Dendritic cell treated with granulocyte-macrophage colony-stimulating factor and Interleukin-4, amounts not matched to agents 40 ng/mL and 50 ng/mL, for 4 days (primary cell): ENCODE data around the gene RABEP2.
"Not testable (repeated sequence)": the region's sequence is repeated elsewhere in the genome, so short reads cannot be mapped to it uniquely, and the experiment has no call there.

ENCODE experiments used
- H3K27ac Mint-ChIP-seq: one replicate; pipeline ENCODE4 v1.8.0; 2022; ENCODE audit warnings: mild to moderate bottlenecking, mixed read lengths
- H3K27me3 Mint-ChIP-seq: one replicate; pipeline ENCODE4 v1.8.0; 2022; ENCODE audit warnings: mild to moderate bottlenecking, mixed read lengths
- H3K36me3 Mint-ChIP-seq: one replicate; pipeline ENCODE4 v1.8.0; 2022; ENCODE audit warnings: low read depth, mixed read lengths
- H3K4me1 Mint-ChIP-seq: one replicate; pipeline ENCODE4 v1.8.0; 2022; ENCODE audit warnings: low read depth, mixed read lengths
- H3K4me3 Mint-ChIP-seq: one replicate; pipeline ENCODE4 v1.8.0; 2022; ENCODE audit warnings: mild to moderate bottlenecking, moderate library complexity, mixed read lengths
- H3K9me3 Mint-ChIP-seq: one replicate; pipeline ENCODE4 v1.8.0; 2022; ENCODE audit warnings: mixed read lengths
- intact Hi-C: fragments of 100-400 bp; cut with micrococcal nuclease; formaldehyde crosslinking; loops from one replicate; pipeline ENCODE4 v1.15.0; 2022

RABEP2 gene

DNA sequence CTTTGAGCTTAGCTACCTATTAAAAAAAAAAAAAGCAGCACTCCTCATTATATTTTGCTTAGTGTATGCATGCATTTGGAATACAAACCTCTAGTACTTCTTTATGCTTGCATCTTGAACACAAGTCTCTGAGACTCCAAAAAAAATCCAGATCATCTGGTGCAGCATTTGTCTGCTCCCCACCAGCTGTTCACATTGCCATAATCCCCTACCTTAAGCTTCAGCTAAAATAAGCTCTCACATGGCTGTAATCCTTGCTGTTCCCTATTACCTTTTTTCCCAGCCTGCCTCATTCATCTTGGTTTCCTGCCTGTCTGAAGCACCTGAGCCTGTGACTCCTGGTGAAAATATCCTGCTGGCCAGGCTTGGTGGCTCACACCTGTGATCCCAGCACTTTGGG, 18.2 kb upstream of the RABEP2 start:
- Mint-ChIP-seq H3K4me1 (peaks cover 17% of the 10 kb centered on the region), H3K27me3 (peaks cover 6% of the 10 kb centered on the region), H3K4me3 (no peak overlapping the region), H3K27ac (no peak overlapping the region), H3K36me3 (no peaks in the 10 kb centered on the region), H3K9me3 (no peaks in the 10 kb centered on the region)
- intact Hi-C loops = no loop called here

DNA sequence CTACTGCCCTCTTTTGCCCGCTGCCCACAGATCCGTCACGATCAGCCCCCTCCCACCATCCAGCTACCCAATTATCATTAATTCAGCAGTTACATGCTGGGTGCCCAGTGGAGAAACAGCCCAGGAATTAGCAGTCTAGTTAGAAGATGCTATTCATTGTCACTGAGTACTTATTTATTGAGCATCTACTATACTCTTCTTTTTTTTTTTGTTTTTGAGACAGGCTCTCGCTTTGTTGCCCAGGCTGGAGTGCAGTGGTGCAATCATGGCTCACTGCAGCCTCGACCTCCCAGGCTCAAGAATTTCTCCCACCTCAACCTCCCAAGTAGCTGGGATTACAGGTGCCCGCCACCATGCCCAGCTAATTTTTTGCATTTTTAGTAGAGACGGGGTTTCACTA, 14.8 kb upstream of the RABEP2 start:
- H3K9me3 Mint-ChIP-seq, H3K27me3 Mint-ChIP-seq, intact Hi-C loops, H3K36me3 Mint-ChIP-seq, H3K27ac Mint-ChIP-seq, H3K4me3 Mint-ChIP-seq: not testable (repeated sequence)
- H3K4me1 Mint-ChIP-seq = peaks cover 19% of the 10 kb centered on the region

GRCh38 chr16:28938721-28939120, 13.7 kb upstream of the RABEP2 start:
- peaks cover 24% of the 10 kb centered on the region for H3K4me1 Mint-ChIP-seq
- no peaks in the 10 kb centered on the region for H3K9me3 Mint-ChIP-seq
- no peak overlapping the region for H3K4me3 Mint-ChIP-seq
- peaks cover 2% of the 10 kb centered on the region for H3K27me3 Mint-ChIP-seq
- H3K27ac Mint-ChIP-seq = no peak overlapping the region
- intact Hi-C loops = no loop called here
- H3K36me3 Mint-ChIP-seq = no peaks in the 10 kb centered on the region

GRCh38 chr16:28937222-28937876, 12.3 kb upstream of the RABEP2 start:
- H3K4me3 Mint-ChIP-seq = no peak overlapping the region
- H3K9me3 Mint-ChIP-seq = no peaks in the 10 kb centered on the region
- no peaks in the 10 kb centered on the region for H3K36me3 Mint-ChIP-seq
- H3K27me3 Mint-ChIP-seq = peaks cover 2% of the 10 kb centered on the region
- intact Hi-C loops = no loop called here
- H3K4me1 Mint-ChIP-seq = peaks cover 24% of the 10 kb centered on the region
- peak overlapping the region; percentile 87 for H3K27ac Mint-ChIP-seq

- no peaks in the 10 kb centered on the region for H3K36me3 Mint-ChIP-seq
- peak overlapping the region; percentile 87 for H3K27ac Mint-ChIP-seq
- intact Hi-C loops = no loop called here
- H3K4me1 Mint-ChIP-seq = peaks cover 24% of the 10 kb centered on the region
- peaks cover 2% of the 10 kb centered on the region for H3K27me3 Mint-ChIP-seq
- no peaks in the 10 kb centered on the region for H3K9me3 Mint-ChIP-seq
- H3K4me3 Mint-ChIP-seq = peak overlapping the region; percentile 78
These were observed 11.7 kb upstream of the RABEP2 start for GRCh38 chr16:28936784-28937155.

- peaks cover 2% of the 10 kb centered on the region for H3K27me3 Mint-ChIP-seq
- peaks cover 24% of the 10 kb centered on the region for H3K4me1 Mint-ChIP-seq
- intact Hi-C loops = no loop called here
- H3K4me3 Mint-ChIP-seq = peak overlapping the region; percentile 78
- peak overlapping the region; percentile 87 for H3K27ac Mint-ChIP-seq
- H3K36me3 Mint-ChIP-seq = no peaks in the 10 kb centered on the region
- no peaks in the 10 kb centered on the region for H3K9me3 Mint-ChIP-seq
These were observed 11.1 kb upstream of the RABEP2 start for GRCh38 chr16:28935924-28936783.

DNA sequence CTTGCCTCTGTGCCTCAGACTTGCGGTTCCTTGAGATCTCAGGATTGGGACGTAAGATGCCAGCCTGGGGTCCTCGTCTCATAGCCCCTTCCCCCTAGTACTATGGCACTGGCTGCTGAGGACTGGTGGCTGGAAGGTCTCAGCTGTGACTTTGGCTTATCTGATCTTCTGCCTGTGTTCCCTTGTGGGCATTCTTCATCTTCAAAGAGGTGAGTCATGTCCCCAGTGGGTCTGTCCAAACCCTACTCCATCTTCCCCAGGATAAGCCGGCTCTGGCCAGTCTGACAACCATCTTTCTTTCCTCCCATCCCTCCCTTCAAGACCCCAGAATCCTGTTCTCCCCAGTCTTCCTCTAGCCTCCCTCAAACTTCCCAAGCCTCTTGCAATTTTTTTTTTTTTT, 10.3 kb upstream of the RABEP2 start:
- Mint-ChIP-seq H3K4me1 (peaks cover 31% of the 10 kb centered on the region), H3K27ac (no peak overlapping the region), H3K27me3 (peaks cover 2% of the 10 kb centered on the region), H3K36me3 (no peaks in the 10 kb centered on the region), H3K4me3 (no peak overlapping the region), H3K9me3 (no peaks in the 10 kb centered on the region)
- intact Hi-C loops = no loop called here

DNA sequence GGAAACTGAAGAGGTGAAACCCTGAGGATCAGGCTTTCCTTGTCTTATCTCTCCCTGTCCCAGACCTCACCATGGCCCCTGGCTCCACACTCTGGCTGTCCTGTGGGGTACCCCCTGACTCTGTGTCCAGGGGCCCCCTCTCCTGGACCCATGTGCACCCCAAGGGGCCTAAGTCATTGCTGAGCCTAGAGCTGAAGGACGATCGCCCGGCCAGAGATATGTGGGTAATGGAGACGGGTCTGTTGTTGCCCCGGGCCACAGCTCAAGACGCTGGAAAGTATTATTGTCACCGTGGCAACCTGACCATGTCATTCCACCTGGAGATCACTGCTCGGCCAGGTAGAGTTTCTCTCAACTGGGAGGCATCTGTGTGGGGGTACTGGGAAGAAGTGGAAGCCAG, 8.1 kb upstream of the RABEP2 start:
- no peaks in the 10 kb centered on the region for H3K36me3 Mint-ChIP-seq
- H3K27me3 Mint-ChIP-seq = peaks cover 2% of the 10 kb centered on the region
- no peak overlapping the region for H3K4me3 Mint-ChIP-seq
- H3K4me1 Mint-ChIP-seq = peaks cover 33% of the 10 kb centered on the region
- peak overlapping the region; percentile 0 for H3K27ac Mint-ChIP-seq
- H3K9me3 Mint-ChIP-seq = no peaks in the 10 kb centered on the region
- intact Hi-C loops = no loop called here

DNA sequence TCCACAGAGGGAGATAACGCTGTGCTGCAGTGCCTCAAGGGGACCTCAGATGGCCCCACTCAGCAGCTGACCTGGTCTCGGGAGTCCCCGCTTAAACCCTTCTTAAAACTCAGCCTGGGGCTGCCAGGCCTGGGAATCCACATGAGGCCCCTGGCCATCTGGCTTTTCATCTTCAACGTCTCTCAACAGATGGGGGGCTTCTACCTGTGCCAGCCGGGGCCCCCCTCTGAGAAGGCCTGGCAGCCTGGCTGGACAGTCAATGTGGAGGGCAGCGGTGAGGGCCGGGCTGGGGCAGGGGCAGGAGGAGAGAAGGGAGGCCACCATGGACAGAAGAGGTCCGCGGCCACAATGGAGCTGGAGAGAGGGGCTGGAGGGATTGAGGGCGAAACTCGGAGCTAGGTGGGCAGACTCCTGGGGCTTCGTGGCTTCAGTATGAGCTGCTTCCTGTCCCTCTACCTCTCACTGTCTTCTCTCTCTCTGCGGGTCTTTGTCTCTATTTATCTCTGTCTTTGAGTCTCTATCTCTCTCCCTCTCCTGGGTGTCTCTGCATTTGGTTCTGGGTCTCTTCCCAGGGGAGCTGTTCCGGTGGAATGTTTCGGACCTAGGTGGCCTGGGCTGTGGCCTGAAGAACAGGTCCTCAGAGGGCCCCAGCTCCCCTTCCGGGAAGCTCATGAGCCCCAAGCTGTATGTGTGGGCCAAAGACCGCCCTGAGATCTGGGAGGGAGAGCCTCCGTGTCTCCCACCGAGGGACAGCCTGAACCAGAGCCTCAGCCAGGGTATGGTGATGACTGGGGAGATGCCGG, 7.5 kb upstream of the RABEP2 start:
- Mint-ChIP-seq H3K4me3 (no peak overlapping the region), H3K36me3 (no peaks in the 10 kb centered on the region), H3K27me3 (no peaks in the 10 kb centered on the region), H3K4me1 (peaks cover 33% of the 10 kb centered on the region), H3K9me3 (no peaks in the 10 kb centered on the region), H3K27ac (peak overlapping the region; percentile 0)
- intact Hi-C loops = no loop called here

DNA sequence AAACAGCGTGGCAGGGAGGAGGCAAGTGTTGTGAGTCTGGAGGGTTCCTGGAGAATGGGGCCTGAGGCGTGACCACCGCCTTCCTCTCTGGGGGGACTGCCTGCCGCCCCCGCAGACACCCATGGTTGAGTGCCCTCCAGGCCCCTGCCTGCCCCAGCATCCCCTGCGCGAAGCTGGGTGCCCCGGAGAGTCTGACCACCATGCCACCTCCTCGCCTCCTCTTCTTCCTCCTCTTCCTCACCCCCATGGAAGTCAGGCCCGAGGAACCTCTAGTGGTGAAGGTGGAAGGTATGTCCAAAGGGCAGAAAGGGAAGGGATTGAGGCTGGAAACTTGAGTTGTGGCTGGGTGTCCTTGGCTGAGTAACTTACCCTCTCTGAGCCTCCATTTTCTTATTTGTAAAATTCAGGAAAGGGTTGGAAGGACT, 6.8 kb upstream of the RABEP2 start, which contains the start of gene CD19:
Gene CD19 (plus strand): TSS at position 171 of the 425 bp plus-strand sequence. CDS start 30 bp downstream, at position 201.
- Mint-ChIP-seq H3K4me1 (peaks cover 31% of the 10 kb centered on the region), H3K27me3 (no peaks in the 10 kb centered on the region), H3K36me3 (no peaks in the 10 kb centered on the region), H3K9me3 (no peaks in the 10 kb centered on the region), H3K27ac (peak within 1 kb of the TSS; percentile 71), H3K4me3 (no peak within 1 kb of the TSS)
- intact Hi-C loops = no loop called here

DNA sequence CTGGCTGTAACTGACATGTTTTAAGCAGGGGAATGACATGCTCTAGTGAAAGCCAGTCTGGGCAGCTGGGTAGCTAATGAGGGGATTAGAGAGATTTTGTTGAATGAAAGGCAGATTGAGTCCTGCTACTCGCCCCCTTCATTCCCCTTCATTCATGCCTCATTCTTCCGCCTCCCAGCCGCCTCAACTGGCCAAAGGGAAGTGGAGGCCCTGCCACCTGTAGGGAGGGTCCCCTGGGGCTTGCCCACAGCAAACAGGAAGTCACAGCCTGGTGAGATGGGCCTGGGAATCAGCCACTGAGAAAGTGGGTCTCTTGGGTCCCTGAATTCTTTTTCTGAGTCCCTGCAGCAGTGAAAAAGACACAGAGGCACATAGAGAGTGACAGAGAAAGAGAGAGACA, 5.6 kb upstream of the RABEP2 start:
- Mint-ChIP-seq H3K27me3 (no peaks in the 10 kb centered on the region), H3K36me3 (peaks cover 5% of the 10 kb centered on the region), H3K4me1 (peaks cover 24% of the 10 kb centered on the region), H3K9me3 (no peaks in the 10 kb centered on the region), H3K27ac (peak overlapping the region; percentile 71), H3K4me3 (no peak overlapping the region)
- intact Hi-C loops = no loop called here

DNA sequence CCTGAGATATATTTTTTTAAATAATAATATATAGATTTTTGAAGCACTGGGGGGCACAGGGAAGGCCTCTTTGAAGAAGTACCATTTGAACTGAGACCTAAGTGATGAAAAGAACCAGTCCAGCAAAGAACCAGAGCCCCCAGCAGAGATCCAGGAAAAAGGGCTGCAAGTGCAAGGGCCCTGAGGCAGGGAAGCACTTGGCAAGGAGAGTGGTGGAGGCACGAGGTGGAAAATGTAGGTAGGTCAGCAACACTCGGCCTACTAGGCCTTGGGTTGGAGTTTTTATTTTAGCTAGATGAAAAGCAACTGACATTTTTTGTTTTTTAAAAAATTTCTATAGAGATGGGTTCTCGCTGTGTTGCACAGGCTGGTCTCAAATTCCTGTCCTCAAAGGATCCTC, 5.2 kb upstream of the RABEP2 start:
- Mint-ChIP-seq H3K4me3 (no peak overlapping the region), H3K36me3 (peaks cover 9% of the 10 kb centered on the region), H3K27ac (peak overlapping the region; percentile 71), H3K9me3 (no peaks in the 10 kb centered on the region), H3K4me1 (peaks cover 21% of the 10 kb centered on the region), H3K27me3 (no peaks in the 10 kb centered on the region)
- intact Hi-C loops = no loop called here

DNA sequence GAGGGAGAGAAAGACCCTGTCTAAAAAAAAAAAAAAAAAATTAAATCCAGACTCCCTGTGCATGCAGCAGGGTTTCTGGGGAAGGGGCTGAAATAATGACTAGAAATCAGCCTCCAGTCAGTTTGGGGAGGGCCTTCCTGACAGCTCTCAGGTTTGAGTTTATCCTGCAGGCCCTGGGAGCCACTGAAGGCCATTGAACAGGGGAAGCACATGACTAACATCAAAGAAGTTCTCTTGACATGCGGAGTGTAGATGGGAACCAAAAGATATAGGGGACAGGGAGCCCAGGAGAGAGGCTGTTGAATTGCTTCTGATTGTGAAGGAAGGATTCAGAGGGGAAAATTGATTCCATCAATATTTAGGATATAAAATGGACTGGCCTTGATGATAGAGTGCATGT, 2.8 kb upstream of the RABEP2 start:
- intact Hi-C loops = loop anchor here (10.0 kb wide), 1 partner anchor 63 kb away; the partner anchor contains the start of gene SH2B1
- Mint-ChIP-seq H3K36me3 (peaks cover 13% of the 10 kb centered on the region), H3K27me3 (no peaks in the 10 kb centered on the region), H3K27ac (no peak overlapping the region), H3K9me3 (no peaks in the 10 kb centered on the region), H3K4me3 (no peak overlapping the region), H3K4me1 (peaks cover 37% of the 10 kb centered on the region)

- intact Hi-C loops = loop anchor here (10.0 kb wide), 1 partner anchor 61 kb away; the partner anchor contains the start of gene SH2B1
- Mint-ChIP-seq H3K36me3 (peaks cover 24% of the 10 kb centered on the region), H3K4me3 (peak overlapping the region; percentile 89), H3K4me1 (peaks cover 40% of the 10 kb centered on the region), H3K27ac (peak overlapping the region; percentile 96)
- H3K27me3 Mint-ChIP-seq, H3K9me3 Mint-ChIP-seq: not testable (repeated sequence)
These were observed 1.2 kb upstream of the RABEP2 start for GRCh38 chr16:28926284-28926683.
